Epithelial cell of esophagus (primary cell): ENCODE results near the gene RBMS1.

Experiments used
- DNase-seq: peaks from one replicate; pipeline ENCODE4 v3.0.0; 2010; ENCODE audit warnings: low read depth
- H3K4me3 ChIP-seq: 2 replicates; pipeline ENCODE4 v1.5.1; 2011; ENCODE audit warnings: mild to moderate bottlenecking, low read length, control low read depth
- TF ChIP-seq, protein P1 (sequence below): IDR thresholded peaks from 2 replicates; pipeline ENCODE4 v1.5.1; 2011; ENCODE audit warnings: low read depth, mild to moderate bottlenecking, low read length, control low read depth, inconsistent platforms; ENCODE audit not compliant: insufficient read depth; ENCODE audit errors: missing control alignments

Gene RBMS1

DNA sequence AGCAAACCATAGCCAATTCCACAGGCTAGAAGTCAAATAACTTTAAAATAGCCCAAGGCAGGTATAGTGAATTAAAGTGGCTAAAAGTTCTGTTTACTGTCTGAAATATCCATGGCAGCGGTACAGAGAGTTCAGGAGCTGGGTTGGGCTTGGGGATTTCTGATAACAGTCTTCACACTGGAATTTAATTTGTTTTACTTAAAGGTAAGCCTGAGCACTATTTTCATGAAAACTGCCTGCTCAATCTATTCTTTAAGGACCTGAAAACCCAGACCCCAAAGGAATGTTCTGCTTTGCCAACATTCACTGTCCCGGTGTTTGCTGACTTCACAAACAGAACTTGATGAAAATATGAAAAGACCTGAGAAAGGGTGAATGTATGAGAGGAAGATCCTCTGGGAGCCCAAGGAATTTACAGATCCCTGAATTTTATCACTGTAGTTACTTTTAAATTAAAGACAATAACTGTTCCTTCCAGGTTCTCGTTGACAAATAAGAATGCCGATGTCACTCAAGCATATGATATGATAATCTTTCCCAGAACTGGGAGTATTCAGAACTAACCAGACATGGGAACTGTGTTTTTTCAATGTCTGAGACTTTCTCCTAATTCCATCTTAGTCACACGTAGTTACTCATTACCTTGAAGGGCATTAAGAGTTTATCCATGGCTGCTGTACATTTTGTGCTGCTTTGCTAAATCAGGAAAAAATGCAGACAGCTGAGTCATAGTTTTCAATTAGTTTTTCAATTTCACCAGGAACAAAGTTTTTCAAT lies 265.3 kb downstream of the RBMS1 start:
- no peak overlapping the region for H3K4me3 ChIP-seq
- DNase-seq: peak; percentile 92
- TF ChIP-seq, protein P1, sequence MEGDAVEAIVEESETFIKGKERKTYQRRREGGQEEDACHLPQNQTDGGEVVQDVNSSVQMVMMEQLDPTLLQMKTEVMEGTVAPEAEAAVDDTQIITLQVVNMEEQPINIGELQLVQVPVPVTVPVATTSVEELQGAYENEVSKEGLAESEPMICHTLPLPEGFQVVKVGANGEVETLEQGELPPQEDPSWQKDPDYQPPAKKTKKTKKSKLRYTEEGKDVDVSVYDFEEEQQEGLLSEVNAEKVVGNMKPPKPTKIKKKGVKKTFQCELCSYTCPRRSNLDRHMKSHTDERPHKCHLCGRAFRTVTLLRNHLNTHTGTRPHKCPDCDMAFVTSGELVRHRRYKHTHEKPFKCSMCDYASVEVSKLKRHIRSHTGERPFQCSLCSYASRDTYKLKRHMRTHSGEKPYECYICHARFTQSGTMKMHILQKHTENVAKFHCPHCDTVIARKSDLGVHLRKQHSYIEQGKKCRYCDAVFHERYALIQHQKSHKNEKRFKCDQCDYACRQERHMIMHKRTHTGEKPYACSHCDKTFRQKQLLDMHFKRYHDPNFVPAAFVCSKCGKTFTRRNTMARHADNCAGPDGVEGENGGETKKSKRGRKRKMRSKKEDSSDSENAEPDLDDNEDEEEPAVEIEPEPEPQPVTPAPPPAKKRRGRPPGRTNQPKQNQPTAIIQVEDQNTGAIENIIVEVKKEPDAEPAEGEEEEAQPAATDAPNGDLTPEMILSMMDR: no peak

DNA sequence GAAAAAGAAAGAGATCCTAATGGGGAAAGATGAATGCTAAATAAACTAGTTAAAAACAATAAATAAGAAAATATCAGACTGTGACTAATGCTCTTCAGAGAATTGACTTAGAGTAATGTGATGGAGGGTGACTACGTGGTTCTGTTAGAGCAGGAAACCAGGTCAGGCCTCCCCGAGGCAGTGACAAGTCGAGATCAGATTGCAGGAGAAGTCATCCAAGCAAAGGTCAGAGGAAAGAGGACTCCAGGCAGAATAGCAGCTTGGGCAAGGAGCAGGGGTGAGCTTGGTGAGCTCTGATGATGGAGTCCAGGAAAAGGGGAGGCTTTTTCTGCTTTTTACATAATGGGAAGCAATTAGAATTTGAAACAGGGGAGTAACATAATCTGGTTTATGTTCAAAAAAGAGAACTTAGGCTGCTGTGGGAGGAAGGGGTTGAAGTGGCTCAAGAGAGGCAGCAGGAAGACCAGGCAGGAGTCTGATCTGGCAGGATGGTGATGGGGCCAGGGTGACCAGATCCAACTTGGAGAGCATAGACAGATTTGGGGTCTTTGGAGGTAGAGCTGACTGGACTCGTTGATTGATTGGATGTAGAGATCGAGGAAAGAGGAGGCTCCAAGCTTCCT lies 266.2 kb downstream of the RBMS1 start:
- no peak overlapping the region for H3K4me3 ChIP-seq
- DNase-seq: peak; percentile 86
- TF ChIP-seq, protein P1: no peak

DNA sequence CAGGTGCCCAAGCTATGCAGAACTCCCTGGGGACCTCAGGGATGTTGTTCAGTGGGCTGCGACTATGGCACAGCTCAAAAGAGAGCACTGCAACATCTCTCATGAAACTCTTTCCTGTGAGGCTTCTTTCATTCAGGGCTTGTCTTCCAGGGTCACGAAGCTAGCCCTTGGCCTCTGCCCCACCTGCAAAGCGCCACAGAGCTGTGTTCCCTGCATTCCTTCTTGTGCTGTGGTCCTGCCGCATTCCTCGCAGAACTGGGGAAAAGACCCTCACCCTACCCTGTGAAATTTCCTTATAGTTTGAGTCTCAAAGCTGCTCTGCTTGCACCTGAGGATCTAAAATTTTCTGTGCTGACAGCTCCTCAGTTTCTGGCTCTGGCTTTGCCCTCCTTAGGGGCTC lies 267.2 kb downstream of the RBMS1 start:
- TF ChIP-seq, protein P1: no peak
- H3K4me3 ChIP-seq: no peak overlapping the region
- DNase-seq: no peak

DNA sequence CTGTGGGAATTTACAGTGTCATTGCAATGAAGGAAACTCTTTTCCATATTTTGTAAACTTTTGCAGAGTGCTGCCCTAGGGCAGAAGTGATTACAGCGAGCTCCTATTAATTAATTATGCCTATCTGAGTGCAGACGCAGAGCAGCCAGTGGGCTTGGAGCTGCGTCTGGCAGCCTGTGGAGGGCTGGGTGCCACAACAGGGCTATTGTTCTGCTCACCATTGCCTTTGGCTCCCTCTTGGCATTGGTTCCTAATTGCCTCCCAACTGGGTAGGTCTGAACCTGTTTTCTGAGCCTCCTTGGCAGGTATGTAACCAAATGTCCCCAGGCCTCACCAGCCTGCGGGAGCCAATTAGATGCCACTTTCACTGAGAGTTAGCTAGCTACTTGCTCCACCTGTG lies 267.9 kb downstream of the RBMS1 start:
- DNase-seq: peak; percentile 53
- TF ChIP-seq, protein P1: no peak
- no peak overlapping the region for H3K4me3 ChIP-seq

DNA sequence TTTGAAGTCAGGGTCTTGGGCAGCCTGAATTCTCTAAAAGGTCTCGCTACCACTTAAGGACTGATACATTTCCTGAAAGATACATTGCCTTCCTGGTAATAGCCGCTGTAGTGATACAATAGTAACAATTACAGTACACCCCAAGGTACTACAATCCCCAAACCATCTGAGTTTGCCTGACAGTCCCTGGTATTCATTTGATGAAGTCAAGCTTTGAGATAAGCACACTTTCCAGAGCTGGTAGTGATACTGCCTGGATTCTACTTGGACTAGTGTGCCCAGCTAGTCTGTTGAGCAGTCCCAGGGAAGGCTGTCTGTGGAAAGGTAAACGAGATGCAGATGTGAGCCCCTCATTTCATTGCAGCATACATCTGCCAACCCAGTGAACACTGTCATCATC lies 269.1 kb downstream of the RBMS1 start:
- TF ChIP-seq, protein P1: no peak
- no peak overlapping the region for H3K4me3 ChIP-seq
- no peak for DNase-seq

DNA sequence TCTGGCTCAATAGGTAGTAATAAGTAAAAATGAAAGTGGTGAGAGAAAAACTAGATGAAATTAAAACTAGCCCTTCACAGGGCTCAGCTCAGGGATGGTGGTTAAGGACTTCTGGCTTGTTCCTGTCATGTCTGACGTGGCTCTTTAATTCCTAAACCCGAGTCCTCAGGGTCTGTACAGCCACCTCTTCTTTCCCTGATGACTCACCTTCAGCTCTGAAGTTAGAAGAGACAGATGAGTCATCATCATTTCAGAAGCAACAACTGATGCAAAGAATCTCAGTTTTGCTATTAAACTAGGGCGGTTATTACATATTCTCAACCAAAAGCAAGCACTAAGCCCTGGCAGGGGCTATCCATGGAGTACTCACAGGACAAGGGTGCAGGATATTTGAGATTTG lies 269.5 kb downstream of the RBMS1 start:
- no peak overlapping the region for H3K4me3 ChIP-seq
- DNase-seq: peak; percentile 95
- TF ChIP-seq, protein P1: no peak
